ENCODE measurements around the gene CALN1.
A peak's percentile ranks its signal among the peaks of the same experiment; 100 is the strongest.

The CALN1 gene

DNA sequence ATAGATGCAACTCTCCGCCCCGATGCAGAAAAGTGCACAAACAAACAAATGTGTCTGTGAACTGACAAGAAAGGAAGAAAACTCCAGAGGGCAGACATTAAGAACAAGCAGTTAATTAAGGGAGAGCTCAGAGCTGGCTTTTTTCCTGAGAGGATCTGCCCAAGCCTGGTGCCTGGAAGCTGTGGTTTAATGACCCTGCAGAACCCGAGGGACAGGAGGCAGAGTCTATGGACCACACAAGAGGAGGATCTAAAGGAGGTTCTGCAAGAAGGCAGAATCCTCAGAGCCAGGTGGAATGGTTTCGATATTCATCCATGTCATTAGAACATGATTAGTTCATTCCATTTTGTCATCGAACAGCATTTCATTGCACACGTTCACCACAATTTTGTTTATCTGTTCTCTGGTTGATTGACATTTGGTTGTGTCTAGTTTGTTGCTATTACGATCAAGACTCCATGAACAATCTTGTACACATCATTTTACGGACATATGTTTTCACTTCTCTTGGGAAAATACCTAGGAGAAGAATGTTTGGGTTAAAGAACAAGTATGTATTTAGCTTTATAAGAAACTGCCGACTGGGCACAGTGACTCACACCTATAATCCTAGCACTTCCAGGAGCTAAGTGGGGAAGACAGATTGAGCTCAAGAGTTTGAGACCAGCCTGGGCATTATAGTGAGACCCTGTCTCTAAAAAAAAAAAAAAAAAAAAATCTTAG is 560.2 kb downstream of the CALN1 start:
- no peak overlapping the region for H2AK5ac ChIP-seq (ENCODE audit: low read depth, low read length)
- no peak overlapping the region for H2BK12ac ChIP-seq (ENCODE audit: low read length)
- no peak overlapping the region for H3K4me2 ChIP-seq (ENCODE audit: insufficient read depth, low read length, poor library complexity, severe bottlenecking)
- DNase-seq (ENCODE audit: low spot score) = no peak
- H3K79me1 ChIP-seq (ENCODE audit: low read depth, low read length) = no peaks in the 10 kb centered on the region
- H2BK120ac ChIP-seq (ENCODE audit: low read depth, low read length) = no peak overlapping the region
- no peak overlapping the region for H4K91ac ChIP-seq (ENCODE audit: low read depth, low read length, poor library complexity)
- no peak overlapping the region for H3K4me3 ChIP-seq (ENCODE audit: low read length in 2 of 2)
- peaks cover 0 to 2% of the 10 kb centered on the region in 2 donors for H3K36me3 ChIP-seq (replicated peaks in 1 of 2; ENCODE audit: control insufficient read depth in 2 of 2, insufficient read depth in 2 of 2, low read length in 2 of 2)
- H3K23ac ChIP-seq (ENCODE audit: low read depth, low read length, poor library complexity) = no peak overlapping the region
- no peak overlapping the region for H2BK15ac ChIP-seq (ENCODE audit: low read length)
- no peak overlapping the region for H3K27ac ChIP-seq (replicated peaks; ENCODE audit: low read length)
- H2BK5ac ChIP-seq (ENCODE audit: low read length) = no peak overlapping the region
- H3K9ac ChIP-seq (ENCODE audit: low read depth, low read length, poor library complexity) = no peak overlapping the region
- no peak overlapping the region for H4K8ac ChIP-seq (ENCODE audit: low read depth, low read length)
- H3K4ac ChIP-seq (ENCODE audit: low read length) = no peak overlapping the region
- no peak overlapping the region for H2AFZ ChIP-seq (ENCODE audit: low read length)
- no peaks in the 10 kb centered on the region for H3K9me3 ChIP-seq (replicated peaks in 1 of 2; ENCODE audit: control insufficient read depth in 2 of 2, insufficient read depth in 1 of 2, low read depth in 1 of 2, low read length in 2 of 2)
- no peaks in the 10 kb centered on the region for H3K27me3 ChIP-seq (ENCODE audit: control insufficient read depth in 3 of 3, insufficient read depth in 3 of 3, low read depth in 1 of 3, low read length in 3 of 3)
- H3K4me1 ChIP-seq (ENCODE audit: control insufficient read depth in 2 of 2, insufficient read depth in 1 of 2, low read depth in 1 of 2, low read length in 2 of 2) = no peaks in the 10 kb centered on the region
- no peak overlapping the region for H3K18ac ChIP-seq (ENCODE audit: low read length)
- no peak overlapping the region for H3K14ac ChIP-seq (ENCODE audit: low read length)
- no CpG with 5 or more reads among the region's 9 CpGs for WGBS, 2 donors (ENCODE audit: extremely low coverage in 2 of 2, insufficient read length in 2 of 2, insufficient replicate concordance in 1 of 2)

DNA sequence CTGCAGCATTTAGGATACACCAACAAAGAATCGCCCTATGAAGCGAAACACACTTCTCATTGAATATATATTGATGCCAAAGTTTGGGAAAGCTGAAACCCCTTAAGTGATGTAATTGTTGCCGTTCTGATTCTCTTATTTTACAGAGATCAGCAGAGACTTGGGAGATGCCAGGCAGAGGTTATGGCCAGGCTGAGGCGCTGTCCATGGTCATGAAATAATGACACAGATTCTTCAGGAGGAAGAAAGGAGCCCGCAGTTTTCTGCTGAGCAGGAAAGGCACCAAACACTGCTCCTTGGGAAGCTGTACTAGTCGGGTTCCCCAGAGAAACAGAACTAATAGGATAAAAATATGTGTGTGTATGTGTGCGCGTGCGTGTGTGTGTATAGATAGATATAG is 566.0 kb downstream of the CALN1 start:
- Histone ChIP-seq H2AK5ac (ENCODE audit: low read depth, low read length) (no peak overlapping the region), H3K23ac (ENCODE audit: low read depth, low read length, poor library complexity) (no peak overlapping the region), H3K9ac (ENCODE audit: low read depth, low read length, poor library complexity) (no peak overlapping the region), H3K14ac (ENCODE audit: low read length) (no peak overlapping the region), H2AFZ (ENCODE audit: low read length) (no peak overlapping the region), H2BK12ac (ENCODE audit: low read length) (no peak overlapping the region), H2BK5ac (ENCODE audit: low read length) (no peak overlapping the region), H3K79me1 (ENCODE audit: low read depth, low read length) (no peaks in the 10 kb centered on the region), H4K8ac (ENCODE audit: low read depth, low read length) (no peak overlapping the region), H3K27me3 (ENCODE audit: control insufficient read depth in 3 of 3, insufficient read depth in 3 of 3, low read depth in 1 of 3, low read length in 3 of 3) (no peaks in the 10 kb centered on the region), H3K4ac (ENCODE audit: low read length) (no peak overlapping the region), H3K4me2 (ENCODE audit: insufficient read depth, low read length, poor library complexity, severe bottlenecking) (no peak overlapping the region), H4K91ac (ENCODE audit: low read depth, low read length, poor library complexity) (no peak overlapping the region), H3K9me3 (replicated peaks in 1 of 2; ENCODE audit: control insufficient read depth in 2 of 2, insufficient read depth in 1 of 2, low read depth in 1 of 2, low read length in 2 of 2) (no peaks in the 10 kb centered on the region), H3K18ac (ENCODE audit: low read length) (no peak overlapping the region), H2BK15ac (ENCODE audit: low read length) (no peak overlapping the region), H3K4me3 (ENCODE audit: low read length in 2 of 2) (no peak overlapping the region), H2BK120ac (ENCODE audit: low read depth, low read length) (no peak overlapping the region), H3K27ac (replicated peaks; ENCODE audit: low read length) (no peak overlapping the region), H3K36me3 (replicated peaks in 1 of 2; ENCODE audit: control insufficient read depth in 2 of 2, insufficient read depth in 2 of 2, low read length in 2 of 2) (no peaks in the 10 kb centered on the region), H3K4me1 (ENCODE audit: control insufficient read depth in 2 of 2, insufficient read depth in 1 of 2, low read depth in 1 of 2, low read length in 2 of 2) (no peaks in the 10 kb centered on the region)
- DNase-seq (ENCODE audit: low spot score) = peak; percentile 35
- WGBS, 2 donors (ENCODE audit: extremely low coverage in 2 of 2, insufficient read length in 2 of 2, insufficient replicate concordance in 1 of 2) = no CpG with 5 or more reads among the region's 9 CpGs

GRCh38 chr7:71843676-71844075 is 568.5 kb downstream of the CALN1 start:
- Histone ChIP-seq H3K79me1 (ENCODE audit: low read depth, low read length) (no peaks in the 10 kb centered on the region), H3K9ac (ENCODE audit: low read depth, low read length, poor library complexity) (no peak overlapping the region), H3K9me3 (replicated peaks in 1 of 2; ENCODE audit: control insufficient read depth in 2 of 2, insufficient read depth in 1 of 2, low read depth in 1 of 2, low read length in 2 of 2) (no peaks in the 10 kb centered on the region), H4K8ac (ENCODE audit: low read depth, low read length) (no peak overlapping the region), H3K36me3 (replicated peaks in 1 of 2; ENCODE audit: control insufficient read depth in 2 of 2, insufficient read depth in 2 of 2, low read length in 2 of 2) (no peaks in the 10 kb centered on the region), H3K27me3 (ENCODE audit: control insufficient read depth in 3 of 3, insufficient read depth in 3 of 3, low read depth in 1 of 3, low read length in 3 of 3) (no peaks in the 10 kb centered on the region), H2BK12ac (ENCODE audit: low read length) (no peak overlapping the region), H3K14ac (ENCODE audit: low read length) (no peak overlapping the region), H3K23ac (ENCODE audit: low read depth, low read length, poor library complexity) (no peak overlapping the region), H3K4me2 (ENCODE audit: insufficient read depth, low read length, poor library complexity, severe bottlenecking) (no peak overlapping the region), H3K4me3 (ENCODE audit: low read length in 2 of 2) (no peak overlapping the region), H2AK5ac (ENCODE audit: low read depth, low read length) (no peak overlapping the region), H2BK15ac (ENCODE audit: low read length) (no peak overlapping the region), H2BK5ac (ENCODE audit: low read length) (no peak overlapping the region), H2BK120ac (ENCODE audit: low read depth, low read length) (no peak overlapping the region), H2AFZ (ENCODE audit: low read length) (no peak overlapping the region), H3K18ac (ENCODE audit: low read length) (no peak overlapping the region), H3K4ac (ENCODE audit: low read length) (no peak overlapping the region), H3K27ac (replicated peaks; ENCODE audit: low read length) (no peak overlapping the region), H4K91ac (ENCODE audit: low read depth, low read length, poor library complexity) (no peak overlapping the region), H3K4me1 (ENCODE audit: control insufficient read depth in 2 of 2, insufficient read depth in 1 of 2, low read depth in 1 of 2, low read length in 2 of 2) (no peaks in the 10 kb centered on the region)
- no CpG with 5 or more reads among the region's 4 CpGs for WGBS, 2 donors (ENCODE audit: extremely low coverage in 2 of 2, insufficient read length in 2 of 2, insufficient replicate concordance in 1 of 2)
- DNase-seq (ENCODE audit: low spot score) = no peak

DNA sequence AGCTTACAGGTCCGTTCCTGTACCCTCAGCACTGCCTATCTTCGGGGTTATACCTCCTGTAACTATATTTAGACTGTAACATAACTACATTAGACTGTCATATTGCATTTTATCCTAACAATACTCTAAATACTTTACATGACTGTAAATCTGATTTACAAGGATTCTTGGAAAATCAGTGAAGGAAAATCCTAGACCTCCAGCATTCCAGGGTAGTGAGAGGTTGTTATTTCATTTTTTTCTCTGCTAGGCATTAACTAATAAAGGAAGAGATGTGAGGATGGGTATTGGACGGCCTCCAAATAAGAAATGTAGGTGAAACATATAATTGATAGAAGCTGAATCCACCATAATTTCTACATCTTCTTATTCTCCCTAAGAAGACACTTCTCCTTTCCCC is 569.4 kb downstream of the CALN1 start:
- Histone ChIP-seq H3K36me3 (replicated peaks in 1 of 2; ENCODE audit: control insufficient read depth in 2 of 2, insufficient read depth in 2 of 2, low read length in 2 of 2) (no peaks in the 10 kb centered on the region), H3K79me1 (ENCODE audit: low read depth, low read length) (no peaks in the 10 kb centered on the region), H4K91ac (ENCODE audit: low read depth, low read length, poor library complexity) (no peak overlapping the region), H3K4ac (ENCODE audit: low read length) (no peak overlapping the region), H2AK5ac (ENCODE audit: low read depth, low read length) (no peak overlapping the region), H3K4me3 (ENCODE audit: low read length in 2 of 2) (no peak overlapping the region), H2AFZ (ENCODE audit: low read length) (no peak overlapping the region), H2BK15ac (ENCODE audit: low read length) (no peak overlapping the region), H3K9ac (ENCODE audit: low read depth, low read length, poor library complexity) (no peak overlapping the region), H3K18ac (ENCODE audit: low read length) (no peak overlapping the region), H2BK120ac (ENCODE audit: low read depth, low read length) (no peak overlapping the region), H3K27ac (replicated peaks; ENCODE audit: low read length) (no peak overlapping the region), H2BK12ac (ENCODE audit: low read length) (no peak overlapping the region), H2BK5ac (ENCODE audit: low read length) (no peak overlapping the region), H3K23ac (ENCODE audit: low read depth, low read length, poor library complexity) (no peak overlapping the region), H3K4me2 (ENCODE audit: insufficient read depth, low read length, poor library complexity, severe bottlenecking) (no peak overlapping the region), H3K9me3 (replicated peaks in 1 of 2; ENCODE audit: control insufficient read depth in 2 of 2, insufficient read depth in 1 of 2, low read depth in 1 of 2, low read length in 2 of 2) (no peaks in the 10 kb centered on the region), H4K8ac (ENCODE audit: low read depth, low read length) (no peak overlapping the region), H3K27me3 (ENCODE audit: control insufficient read depth in 3 of 3, insufficient read depth in 3 of 3, low read depth in 1 of 3, low read length in 3 of 3) (no peaks in the 10 kb centered on the region), H3K14ac (ENCODE audit: low read length) (no peak overlapping the region), H3K4me1 (ENCODE audit: control insufficient read depth in 2 of 2, insufficient read depth in 1 of 2, low read depth in 1 of 2, low read length in 2 of 2) (no peaks in the 10 kb centered on the region)
- WGBS, 2 donors (ENCODE audit: extremely low coverage in 2 of 2, insufficient read length in 2 of 2, insufficient replicate concordance in 1 of 2) = no CpG with 5 or more reads among the region's 3 CpGs
- DNase-seq (ENCODE audit: low spot score) = no peak
